ENCODE data around the gene SIRT7. TPM values are rescaled to one million over a fixed set of nuclear protein-coding genes. Genes with fewer than 3 reads are reported as not detected.
A peak's percentile ranks its signal among the peaks of the same experiment; 100 is the strongest.

The SIRT7 gene
- total and polyA plus RNA-seq, 12 donors = 4.2 to 49.8 (median 14.6) TPM

GRCh38 chr17:81898029-81898866 is 19.7 kb downstream of the SIRT7 start:
- Histone ChIP-seq H3K4me1 (replicated peaks in 1 of 2) (peaks cover 3 to 14% of the 10 kb centered on the region in 2 donors), H3K27me3 (peaks cover 4% of the 10 kb centered on the region), H3K27ac (no peak overlapping the region), H3K9me3 (replicated peaks in 1 of 3) (no peaks in the 10 kb centered on the region), H3K36me3 (replicated peaks in 1 of 2) (peaks cover 0 to 58% of the 10 kb centered on the region in 2 donors), H3K4me3 (no peak overlapping the region)
- DNase-seq = no peak
- 89 to 95% (median 93%) methylated on average over 14 to 19 of the region's 19 CpGs for WGBS, 4 donors
- TF ChIP-seq POLR2A (IDR thresholded peaks at IDR 0.05) = no peak
- intact Hi-C loops (cut with DNase I) = no loop called here

- Histone ChIP-seq H3K36me3 (replicated peaks in 1 of 2) (peaks cover 0 to 58% of the 10 kb centered on the region in 2 donors), H3K27me3 (no peaks in the 10 kb centered on the region), H3K4me3 (no peak overlapping the region), H3K27ac (no peak overlapping the region), H3K9me3 (replicated peaks in 1 of 3) (no peaks in the 10 kb centered on the region), H3K4me1 (replicated peaks in 1 of 2) (peaks cover 12 to 15% of the 10 kb centered on the region in 2 donors)
- WGBS, 4 donors = 83 to 88% (median 84%) methylated on average over 11 of the region's 11 CpGs
- intact Hi-C loops (cut with DNase I) = no loop called here
- TF ChIP-seq POLR2A (IDR thresholded peaks at IDR 0.05) (no peak), CTCF (IDR thresholded peaks at IDR 0.05) (no peak)
- DNase-seq = no peak
These were observed 22.6 kb downstream of the SIRT7 start for GRCh38 chr17:81895400-81895799.

- no peak for TF ChIP-seq CTCF (IDR thresholded peaks at IDR 0.05)
- no peak for TF ChIP-seq POLR2A (IDR thresholded peaks at IDR 0.05)
- peaks cover 0 to 62% of the 10 kb centered on the region in 2 donors for H3K36me3 ChIP-seq (replicated peaks in 1 of 2)
These were observed 26.7 kb downstream of the SIRT7 start for GRCh38 chr17:81891303-81891552.

GRCh38 chr17:81890447-81891302 is 27.3 kb downstream of the SIRT7 start:
- TF ChIP-seq CTCF (IDR thresholded peaks at IDR 0.05) (no peak), POLR2A (IDR thresholded peaks at IDR 0.05) (no peak)
- peak overlapping the region in 4 of 5 donors; percentile 65 to 97 (median 91) for H3K27ac ChIP-seq
- H3K27me3 ChIP-seq = no peaks in the 10 kb centered on the region
- peaks cover 24 to 30% of the 10 kb centered on the region in 2 donors for H3K4me1 ChIP-seq (replicated peaks in 1 of 2)
- no peaks in the 10 kb centered on the region for H3K9me3 ChIP-seq (replicated peaks in 1 of 3)
- DNase-seq = peak in 1 of 7 donors; percentile 34
- 8 to 75% (median 14%) methylated on average over 2 to 68 of the region's 69 CpGs for WGBS, 4 donors
- intact Hi-C loops (cut with DNase I) = no loop called here
- H3K36me3 ChIP-seq (replicated peaks in 1 of 2) = peaks cover 0 to 57% of the 10 kb centered on the region in 2 donors
- H3K4me3 ChIP-seq = peak overlapping the region in 3 of 4 donors; percentile 72 to 96 (median 73)

More at GRCh38 chr17:81891303-81891552, 26.7 kb downstream of the SIRT7 start:
- WGBS, 4 donors = 0 to 1% (median 1%) methylated on average over 22 to 40 of the region's 40 CpGs; no CpG with 5 or more reads in 1 of the 4 donors
- H3K27ac ChIP-seq = peak overlapping the region in 4 of 5 donors; percentile 65 to 97 (median 91)
- H3K9me3 ChIP-seq (replicated peaks in 1 of 3) = no peaks in the 10 kb centered on the region
- H3K27me3 ChIP-seq = no peaks in the 10 kb centered on the region
- peaks cover 20 to 28% of the 10 kb centered on the region in 2 donors for H3K4me1 ChIP-seq (replicated peaks in 1 of 2)
- DNase-seq = no peak
- peak overlapping the region in 3 of 4 donors; percentile 73 to 96 (median 82) for H3K4me3 ChIP-seq
- intact Hi-C loops (cut with DNase I) = no loop called here

Data from adrenal gland (tissue), 12 donors.